Stimulated activated CD4-positive, alpha-beta T cell treated with anti-CD3 and anti-CD28 coated beads, Interleukin-4, amount 100 ng/mL, for 48 hours (primary cell): ENCODE results near the gene JAML.

ENCODE experiments used
- DNase-seq, 2 donors: peaks; one replicate each; pipeline ENCODE4 v3.0.0-alpha.2; 2020; ENCODE audit warnings: low read depth in 2 of 2

JAML gene

GRCh38 chr11:118240999-118241763 lies 16.4 kb upstream of the JAML start:
- DNase-seq, result peak in 1 of 2 donors; percentile 56

DNA sequence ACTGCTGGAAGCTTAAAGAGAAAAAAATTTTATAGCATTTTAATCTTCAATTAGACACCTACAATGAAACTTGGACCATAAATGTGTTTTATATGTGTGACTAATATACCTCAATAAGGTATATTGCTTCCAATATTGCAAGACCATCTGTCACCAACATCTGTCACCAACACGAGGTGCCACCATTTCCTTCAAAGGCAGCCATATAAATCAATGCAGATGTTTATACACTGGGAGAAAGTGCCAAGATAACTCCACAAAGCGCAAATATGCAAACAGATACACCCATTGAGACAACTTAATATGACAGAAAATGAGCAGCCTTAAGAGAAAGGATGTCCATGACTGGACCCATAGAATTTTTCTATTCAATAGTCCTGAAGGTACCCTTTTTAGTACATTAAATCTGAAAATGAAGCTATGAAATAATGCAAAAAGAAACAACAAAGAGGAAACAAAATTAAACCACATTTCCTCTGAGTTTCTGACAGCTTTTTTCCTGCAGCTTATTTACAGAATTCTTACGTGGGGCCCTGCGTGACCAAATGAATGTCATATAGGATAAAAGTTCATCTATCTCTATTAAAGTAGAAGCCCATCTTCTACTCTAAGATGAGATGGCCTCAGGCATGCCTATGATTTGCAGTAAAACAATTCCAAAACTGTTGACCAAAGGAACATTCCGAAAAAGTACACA lies 14.8 kb upstream of the JAML start:
- no peak for DNase-seq

- DNase-seq, result no peak
Observed at GRCh38 chr11:118238929-118239328, 14.1 kb upstream of the JAML start.

DNA sequence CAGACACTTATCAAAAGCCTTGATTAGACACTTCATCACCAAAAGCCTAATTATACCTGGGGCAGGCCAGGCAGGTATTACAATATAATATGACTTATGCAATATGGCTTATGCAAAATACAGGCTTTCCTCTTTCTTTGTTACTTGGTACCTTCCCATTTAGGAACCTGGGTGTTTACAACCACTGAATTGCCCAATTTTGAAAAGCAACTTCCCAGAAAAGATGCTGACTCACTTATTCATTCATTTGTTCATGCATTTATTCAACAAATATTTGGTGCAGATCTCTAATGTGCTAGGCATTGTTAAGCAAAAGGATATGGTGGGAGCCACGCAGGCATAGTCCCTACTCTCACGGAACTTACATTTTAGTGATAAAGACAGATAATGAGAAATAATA lies 13.6 kb upstream of the JAML start:
- no peak for DNase-seq

- no peak for DNase-seq
Observed at GRCh38 chr11:118236170-118236569, 11.4 kb upstream of the JAML start.

GRCh38 chr11:118234833-118235232 lies 10.0 kb upstream of the JAML start:
- DNase-seq, result no peak

- no peak for DNase-seq
Observed at GRCh38 chr11:118233850-118234249, 9.0 kb upstream of the JAML start.

- no peak for DNase-seq
Observed at GRCh38 chr11:118233377-118233776, 8.6 kb upstream of the JAML start.

DNA sequence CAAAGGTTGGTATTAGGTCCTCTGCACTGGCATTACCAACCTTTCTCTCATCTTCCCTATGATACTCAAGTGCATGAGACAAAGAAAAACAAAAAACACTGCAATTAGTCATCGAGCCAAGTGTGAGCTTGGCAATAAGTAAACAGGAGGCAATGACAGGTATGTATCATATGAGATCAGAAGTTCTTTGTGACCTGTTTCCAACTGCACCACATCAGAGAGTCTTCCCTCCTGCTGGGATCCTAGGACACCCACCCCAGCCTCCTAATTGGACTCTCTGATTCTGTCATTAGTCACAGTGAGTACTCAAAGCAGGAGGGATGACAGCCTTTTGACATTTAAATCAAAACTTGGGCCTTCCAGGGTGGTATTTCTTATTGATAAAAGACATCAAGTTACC lies 7.8 kb upstream of the JAML start:
- DNase-seq, result peak in 1 of 2 donors; percentile 66

- no peak for DNase-seq
Observed at GRCh38 chr11:118231461-118231860, 6.7 kb upstream of the JAML start.

- DNase-seq, result no peak
Observed at GRCh38 chr11:118230088-118230487, 5.3 kb upstream of the JAML start.

- no peak for DNase-seq
Observed at GRCh38 chr11:118229274-118229847, 4.5 kb upstream of the JAML start.

DNA sequence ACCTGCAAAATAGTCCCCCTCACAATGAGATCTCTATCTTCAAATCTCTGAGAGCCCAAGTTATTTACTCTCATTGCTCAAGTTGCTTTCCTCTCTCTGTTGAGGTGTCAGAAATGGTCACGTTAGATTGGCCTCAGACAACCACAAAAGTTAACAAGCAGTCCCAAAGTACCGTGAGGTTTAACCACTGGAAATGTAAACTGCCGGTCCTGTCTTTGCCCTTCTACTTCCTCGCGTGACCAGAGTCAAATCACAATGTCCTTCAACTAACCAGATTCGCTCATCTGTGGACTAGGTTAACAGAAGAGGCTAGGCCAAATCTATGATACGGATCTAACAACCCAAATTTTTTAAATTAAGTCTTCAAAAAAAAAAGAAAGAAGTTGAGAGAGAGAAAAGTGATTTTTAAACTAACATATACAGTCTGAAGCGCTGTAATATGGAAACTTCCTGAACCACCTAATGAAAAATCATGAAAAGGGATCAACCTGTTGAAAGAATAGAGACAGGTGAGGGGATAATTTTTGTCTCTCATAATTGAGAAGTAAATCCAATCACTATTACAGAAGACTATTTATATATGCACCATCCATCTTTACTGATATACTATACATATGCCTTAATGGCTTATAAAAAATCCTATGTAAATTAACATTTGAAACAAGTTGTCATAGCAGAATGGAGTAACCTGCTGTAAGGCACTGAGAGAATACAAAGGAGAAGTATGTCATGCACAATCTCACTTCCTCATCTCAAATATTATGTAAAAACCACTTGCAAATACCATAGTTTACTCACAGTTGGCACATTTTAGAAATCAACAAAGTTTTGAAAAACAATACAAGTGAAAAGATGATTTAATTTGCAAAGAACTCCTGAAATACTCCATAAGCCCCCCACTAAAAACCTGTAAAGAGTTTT lies 3.3 kb upstream of the JAML start:
- DNase-seq, result no peak

DNA sequence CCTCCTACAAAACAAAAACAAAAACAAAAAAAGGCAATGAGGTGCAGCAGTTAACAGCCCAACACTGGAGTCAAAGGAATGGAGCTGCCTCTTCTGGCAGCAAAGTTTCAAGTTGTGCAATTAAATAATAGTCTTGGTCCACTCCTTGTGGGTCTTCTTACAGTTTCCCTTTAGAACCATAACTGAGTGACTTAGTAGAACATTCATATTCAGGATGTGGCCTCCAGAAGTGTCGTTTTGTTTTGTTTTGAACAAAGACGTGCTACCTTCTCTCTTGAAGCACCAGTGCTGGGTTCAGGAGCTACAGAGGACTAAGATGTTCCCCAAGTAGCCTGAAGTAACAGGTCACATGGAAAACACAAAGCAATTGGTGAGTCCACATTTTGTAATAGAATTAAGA lies 2.0 kb upstream of the JAML start:
- DNase-seq, result no peak

GRCh38 chr11:118226296-118226695 lies 1.5 kb upstream of the JAML start:
- DNase-seq, result no peak

DNA sequence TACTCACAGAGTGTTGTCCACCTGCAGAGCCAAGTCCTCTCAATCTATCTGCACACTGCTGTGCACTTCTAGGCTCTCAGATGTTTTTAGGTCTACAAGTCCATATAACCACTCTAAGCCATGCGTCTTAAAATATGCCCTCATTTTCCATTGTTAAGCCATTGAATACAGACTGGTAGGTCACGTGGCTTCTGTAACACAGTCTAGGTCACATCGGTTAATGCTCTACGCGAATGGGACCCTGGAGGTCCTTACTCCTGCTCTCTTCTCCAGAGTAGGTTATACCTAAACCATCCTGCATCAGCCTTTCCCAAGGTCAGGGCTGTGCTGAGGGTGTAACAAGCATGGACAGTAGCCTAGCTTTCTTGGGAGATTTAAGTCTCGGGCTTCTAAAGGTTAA lies 819 bp downstream of the JAML start:
- DNase-seq, result no peak

- DNase-seq, result no peak
Observed at GRCh38 chr11:118223570-118223969, 1.2 kb downstream of the JAML start.

DNA sequence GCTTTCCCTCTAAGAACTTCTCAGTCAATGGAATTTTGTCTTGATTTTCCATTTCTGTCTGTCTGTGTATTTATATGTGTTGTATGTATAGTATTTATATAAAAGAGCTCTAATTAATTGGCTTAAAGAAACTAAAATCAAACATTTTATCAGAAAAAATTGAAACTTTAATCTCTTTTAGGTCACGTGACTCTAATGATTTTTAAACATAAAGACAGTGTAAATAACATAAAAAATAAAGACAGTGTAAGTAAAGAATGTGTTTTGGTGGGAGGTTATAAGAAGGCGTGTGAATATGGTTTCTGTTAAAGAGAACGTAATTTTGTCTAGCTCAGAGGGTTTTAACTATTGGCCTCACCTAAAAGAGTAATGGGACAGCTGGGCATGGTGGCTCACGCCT lies 2.4 kb downstream of the JAML start:
- DNase-seq, result no peak

- no peak for DNase-seq
Observed at GRCh38 chr11:118221419-118221818, 3.4 kb downstream of the JAML start.

DNA sequence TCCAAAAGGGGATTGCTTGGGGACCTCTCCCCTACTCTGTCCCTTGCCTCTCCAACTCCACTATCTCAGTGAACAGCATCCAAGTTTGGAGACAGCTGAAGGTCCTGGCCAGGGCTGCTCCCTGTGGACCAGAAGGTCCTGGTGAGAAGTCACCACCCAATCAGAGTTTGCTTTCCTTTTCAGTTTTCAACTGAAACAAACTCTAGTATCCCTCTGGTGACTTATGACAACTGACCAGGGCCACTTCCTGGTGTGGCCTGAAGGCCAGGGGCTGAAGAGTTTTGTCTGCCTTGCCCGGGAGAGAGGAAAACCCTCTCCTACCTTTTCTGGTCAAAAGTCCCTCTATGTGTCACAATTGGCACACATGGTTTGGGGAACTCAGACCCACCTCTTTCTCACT lies 5.1 kb downstream of the JAML start:
- DNase-seq, result no peak

DNA sequence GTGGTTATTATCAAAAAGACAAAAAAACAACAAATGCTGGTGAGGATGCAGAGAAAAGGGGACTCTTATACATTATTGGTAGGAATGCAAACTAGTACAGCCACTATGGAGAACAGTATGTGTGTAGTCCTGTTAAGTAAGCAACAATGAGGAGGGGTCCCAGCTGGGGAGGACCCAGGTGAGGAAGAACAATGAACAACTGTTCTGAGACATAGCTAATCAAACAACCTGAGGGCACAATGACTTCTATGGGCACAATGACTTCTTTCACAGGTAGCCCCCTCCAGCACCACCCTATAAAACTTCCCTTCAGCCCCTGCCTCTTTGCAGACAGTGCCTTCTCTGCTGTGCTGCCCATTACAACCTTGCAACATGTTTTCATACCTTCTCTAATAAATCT lies 5.6 kb downstream of the JAML start:
- DNase-seq, result no peak

DNA sequence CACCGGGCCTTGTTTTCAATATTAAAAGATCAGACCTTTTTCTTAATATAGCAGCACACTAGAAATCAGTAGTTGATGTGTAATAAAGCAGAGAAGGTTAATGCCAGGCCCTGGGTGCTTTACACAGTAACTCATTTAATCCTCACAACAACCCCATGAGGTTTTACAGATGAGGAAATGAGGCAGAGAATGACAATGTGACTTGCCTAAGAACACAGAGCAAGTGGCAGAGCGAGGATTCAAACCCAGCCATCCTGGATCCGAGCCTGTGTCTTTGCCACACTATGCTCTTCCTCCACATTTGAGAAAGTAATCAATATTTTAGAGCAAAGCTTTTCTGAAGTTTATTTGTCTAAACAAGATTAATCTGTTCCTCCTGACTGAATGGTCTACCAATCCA lies 7.2 kb downstream of the JAML start:
- no peak for DNase-seq
